A673 (cell line): ENCODE measurements around the gene MRPL53. TPM values are rescaled to one million over a fixed set of nuclear protein-coding genes. Genes with fewer than 3 reads are reported as not detected.
A peak's percentile ranks its signal among the peaks of the same experiment; 100 is the strongest.
"Not testable (repeated sequence)": the region's sequence is repeated elsewhere in the genome, so short reads cannot be mapped to it uniquely, and the experiment has no call there.

Experiments
- BruUV-seq: library from RNA; stranded (reverse); fragments of 400-500 nt; replicated peaks from 2 replicates; lab custom pipeline; 2021; lab: Mats Ljungman, UMichigan
- CTCF ChIA-PET: fragments of 300-600 bp; sonication (Branson Sonifier 250); formaldehyde crosslinking; loops from one replicate; lab custom pipeline; 2022; ENCODE audit warnings: antibody characterized with exemption; lab: Charles Lee
- POLR2A ChIA-PET: fragments of 300-600 bp; sonication (Branson Sonifier 250); formaldehyde crosslinking; loops from one replicate; lab custom pipeline; 2022; ENCODE audit warnings: antibody characterized with exemption; ENCODE audit not compliant: low non-redundant PET; lab: Charles Lee
- DNase-seq: peaks from one replicate; pipeline ENCODE4 v3.0.0-alpha.2; 2015; ENCODE audit warnings: low spot score
- H3K27ac ChIP-seq: fragments of 200-600 bp; sonication (generic); 2 replicates; pipeline ENCODE4 v1.5.1; 2016; ENCODE audit warnings: mixed run types, low read depth, mild to moderate bottlenecking, mixed read lengths, antibody characterized with exemption, low read length; ENCODE audit not compliant: poor library complexity, severe bottlenecking
- H3K27me3 ChIP-seq: fragments of 200-600 bp; sonication (generic); replicated peaks from 2 replicates; pipeline ENCODE4 v1.6.1; 2017; ENCODE audit warnings: mixed run types, low read depth, mild to moderate bottlenecking, mixed read lengths, antibody characterized with exemption, low read length; ENCODE audit not compliant: insufficient read depth, poor library complexity
- H3K36me3 ChIP-seq: fragments of 200-600 bp; sonication (generic); 2 replicates; pipeline ENCODE4 v1.6.1; 2016; ENCODE audit warnings: mixed run types, mild to moderate bottlenecking, mixed read lengths, antibody characterized with exemption, low read length; ENCODE audit not compliant: insufficient read depth, poor library complexity, severe bottlenecking
- H3K4me1 ChIP-seq: fragments of 200-600 bp; sonication (generic); 2 replicates; pipeline ENCODE4 v1.6.1; 2017; ENCODE audit warnings: mixed run types, mild to moderate bottlenecking, mixed read lengths, antibody characterized with exemption, low read length; ENCODE audit not compliant: insufficient read depth, poor library complexity, severe bottlenecking
- H3K4me3 ChIP-seq: fragments of 200-600 bp; sonication (generic); 2 replicates; pipeline ENCODE4 v1.5.1; 2016; ENCODE audit warnings: low read depth, mixed run types, mild to moderate bottlenecking, mixed read lengths, low read length; ENCODE audit not compliant: poor library complexity, severe bottlenecking
- H3K9me3 ChIP-seq: fragments of 200-600 bp; sonication (generic); 2 replicates; pipeline ENCODE4 v1.6.1; 2016; ENCODE audit warnings: mixed run types, low read depth, mild to moderate bottlenecking, mixed read lengths, antibody characterized with exemption, low read length; ENCODE audit not compliant: poor library complexity, severe bottlenecking
- EZH2 ChIP-seq: fragments of 200-600 bp; sonication (generic); IDR thresholded peaks from 2 replicates; pipeline ENCODE4 v1.6.1; 2017; ENCODE audit warnings: borderline replicate concordance, low read depth, mild to moderate bottlenecking, mixed read lengths, antibody characterized with exemption, low read length; ENCODE audit not compliant: poor library complexity, severe bottlenecking
- intact Hi-C: fragments of 100-400 bp; cut with micrococcal nuclease; formaldehyde crosslinking; loops from one replicate; pipeline ENCODE4 v1.10.0; 2022; ENCODE audit not compliant: unreplicated experiment
- total RNA-seq: library from RNA; stranded (reverse); gene quantifications from 2 replicates; pipeline ENCODE4 v1.2.3, GENCODE V29; 2021
- TF ChIP-seq, protein P1 (sequence below): fragments of 300-800, 200-600 bp; sonication (generic); conservative IDR thresholded peaks from 2 replicates; pipeline ENCODE4 v1.5.1; 2017; ENCODE audit warnings: low read depth, mild to moderate bottlenecking, antibody characterized with exemption, low read length, moderate library complexity, mixed read lengths

MRPL53 gene
- total RNA-seq, 1 experiment from 2014 or later = 104 TPM

DNA sequence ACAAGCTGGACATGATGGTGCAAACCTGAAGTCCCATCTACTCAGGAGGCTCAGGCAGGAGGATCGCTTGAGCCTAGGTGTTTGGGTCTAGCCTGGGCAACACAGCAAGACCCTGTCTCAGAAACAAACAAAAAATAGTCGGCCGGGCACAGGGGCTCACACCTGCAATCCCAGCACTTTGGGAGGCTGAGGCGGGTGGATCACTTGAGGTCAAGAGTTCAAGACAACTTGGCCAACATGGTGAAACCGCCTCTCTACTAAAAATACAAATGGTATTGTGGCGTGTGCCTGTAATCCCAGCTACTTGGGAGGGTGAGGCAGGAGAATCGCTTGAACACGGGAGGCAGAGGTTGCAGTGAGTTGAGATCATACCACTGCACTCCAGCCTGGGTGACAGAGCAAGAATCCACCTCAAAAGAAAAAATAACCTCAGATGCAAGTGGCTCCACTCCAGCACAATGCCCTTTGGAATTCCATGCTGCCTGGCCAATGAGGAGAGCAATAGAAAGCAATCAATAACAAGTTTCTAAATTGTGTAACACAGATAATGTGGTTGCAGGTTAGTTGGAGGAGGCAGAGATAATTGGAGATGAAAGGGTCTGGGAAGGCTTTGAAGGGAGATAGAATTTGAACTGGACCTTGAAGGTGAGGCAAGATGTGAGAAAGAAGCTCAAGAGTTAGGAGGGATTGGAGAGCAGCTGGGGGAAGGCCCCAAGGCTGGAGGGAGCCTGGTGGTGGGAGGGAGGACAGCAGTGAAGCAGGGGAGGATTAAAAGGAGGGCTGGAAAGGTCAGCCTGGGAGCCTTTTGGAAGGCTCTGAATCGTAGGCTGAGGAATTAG, 16.4 kb upstream of the MRPL53 start:
- no peaks in the 10 kb centered on the region for H3K27me3 ChIP-seq
- intact Hi-C loops = no loop called here
- DNase-seq = no peak
- H3K27ac ChIP-seq = no peak overlapping the region
- no peaks in the 10 kb centered on the region for H3K9me3 ChIP-seq
- H3K4me1 ChIP-seq = peaks cover 2% of the 10 kb centered on the region
- CTCF ChIA-PET = no interaction called here
- H3K36me3 ChIP-seq = peaks cover 27% of the 10 kb centered on the region
- TF ChIP-seq, protein P1, sequence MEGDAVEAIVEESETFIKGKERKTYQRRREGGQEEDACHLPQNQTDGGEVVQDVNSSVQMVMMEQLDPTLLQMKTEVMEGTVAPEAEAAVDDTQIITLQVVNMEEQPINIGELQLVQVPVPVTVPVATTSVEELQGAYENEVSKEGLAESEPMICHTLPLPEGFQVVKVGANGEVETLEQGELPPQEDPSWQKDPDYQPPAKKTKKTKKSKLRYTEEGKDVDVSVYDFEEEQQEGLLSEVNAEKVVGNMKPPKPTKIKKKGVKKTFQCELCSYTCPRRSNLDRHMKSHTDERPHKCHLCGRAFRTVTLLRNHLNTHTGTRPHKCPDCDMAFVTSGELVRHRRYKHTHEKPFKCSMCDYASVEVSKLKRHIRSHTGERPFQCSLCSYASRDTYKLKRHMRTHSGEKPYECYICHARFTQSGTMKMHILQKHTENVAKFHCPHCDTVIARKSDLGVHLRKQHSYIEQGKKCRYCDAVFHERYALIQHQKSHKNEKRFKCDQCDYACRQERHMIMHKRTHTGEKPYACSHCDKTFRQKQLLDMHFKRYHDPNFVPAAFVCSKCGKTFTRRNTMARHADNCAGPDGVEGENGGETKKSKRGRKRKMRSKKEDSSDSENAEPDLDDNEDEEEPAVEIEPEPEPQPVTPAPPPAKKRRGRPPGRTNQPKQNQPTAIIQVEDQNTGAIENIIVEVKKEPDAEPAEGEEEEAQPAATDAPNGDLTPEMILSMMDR = no peak
- TF ChIP-seq EZH2 = no peak
- BruUV-seq = no TSS peak
- H3K4me3 ChIP-seq = no peak overlapping the region
- POLR2A ChIA-PET = no interaction called here

DNA sequence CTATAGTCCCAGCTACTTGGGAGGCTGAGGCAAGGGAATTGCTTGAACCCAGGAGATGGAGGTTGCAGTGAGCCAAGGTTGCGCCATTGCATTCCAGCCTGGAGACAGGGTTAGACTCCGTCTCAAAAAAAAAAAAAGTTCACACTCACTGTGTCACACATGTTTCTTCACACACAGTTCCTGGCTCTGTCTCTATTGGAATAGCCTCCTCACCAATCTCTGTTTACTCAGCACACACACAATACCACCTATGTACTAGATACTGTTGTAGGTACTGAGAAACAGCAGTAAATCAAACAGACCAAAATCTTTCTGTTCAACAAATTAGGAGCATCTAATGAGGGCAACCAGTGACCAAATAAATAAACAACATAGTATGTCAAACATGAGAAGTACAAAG, 13.7 kb upstream of the MRPL53 start:
- Histone ChIP-seq H3K36me3 (peaks cover 10% of the 10 kb centered on the region), H3K27me3 (no peaks in the 10 kb centered on the region), H3K4me3 (no peak overlapping the region), H3K9me3 (no peaks in the 10 kb centered on the region), H3K27ac (no peak overlapping the region), H3K4me1 (peaks cover 13% of the 10 kb centered on the region)
- ChIA-PET CTCF (no interaction called here), POLR2A (no interaction called here)
- intact Hi-C loops = no loop called here
- DNase-seq = no peak
- TF ChIP-seq, protein P1 = no peak
- TF ChIP-seq EZH2 = no peak
- BruUV-seq = no TSS peak

DNA sequence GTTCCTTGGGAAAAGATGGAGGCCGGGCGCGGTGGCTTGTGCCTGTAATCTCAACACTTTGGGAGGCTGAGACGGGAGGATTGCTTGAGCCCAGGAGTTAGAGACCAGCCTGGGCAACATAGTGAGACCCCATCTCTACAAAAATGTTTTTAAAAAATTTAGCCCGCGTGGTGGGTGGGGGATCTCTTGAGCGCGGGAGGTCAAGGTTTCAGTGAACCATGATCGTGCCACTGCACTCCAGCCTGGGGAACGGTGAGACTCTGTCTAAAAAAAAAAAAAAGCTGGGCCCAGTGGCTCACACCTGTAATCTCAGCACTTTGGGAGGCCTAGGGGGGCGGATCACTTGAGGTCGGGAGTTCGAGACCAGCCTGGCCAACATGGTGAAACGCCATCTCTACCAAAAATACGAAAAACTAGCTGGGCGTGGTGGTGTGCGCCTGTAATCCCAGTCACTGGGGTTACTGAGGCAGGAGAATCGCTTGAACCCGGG, 11.2 kb upstream of the MRPL53 start:
- BruUV-seq, POLR2A ChIA-PET, H3K27ac ChIP-seq, H3K27me3 ChIP-seq, H3K9me3 ChIP-seq, DNase-seq: not testable (repeated sequence)
- H3K36me3 ChIP-seq = peaks cover 12% of the 10 kb centered on the region
- CTCF ChIA-PET = interaction anchor here (0.5 to 1.2 kb wide), 3 partner anchors 24 to 38 kb away, joined by 3 to 5 read pairs (median 4); partner anchors contain the start of genes INO80B and PCGF1
- peak overlapping the region; percentile 84 for H3K4me3 ChIP-seq
- H3K4me1 ChIP-seq = peaks cover 18% of the 10 kb centered on the region
- intact Hi-C loops = loop anchor here (1.0 to 2.0 kb wide), 4 partner anchors 28 to 104 kb away; partner anchors contain the start of genes AUP1, HTRA2 and INO80B
